Spleen (tissue), 11 donors: ENCODE measurements around the gene STAU1. TPM values are rescaled to one million over a fixed set of nuclear protein-coding genes. Genes with fewer than 3 reads are reported as not detected.

Experiments
- DNase-seq: peaks from one replicate; pipeline ENCODE4 v3.0.0-alpha.2; 2020
- H3K27ac ChIP-seq, 8 donors: fragments of 200-600 bp; sonication (generic) in 7 of 8; 1 replicate in 4 of 8; 2 replicates in 4 of 8; pipeline versions ENCODE4 v1.5.0 to v1.8.0; 2016 to 2021; ENCODE audit warnings: inconsistent platforms in 4 of 8, mild to moderate bottlenecking in 4 of 8, moderate library complexity in 1 of 8
- H3K27me3 ChIP-seq, 7 donors: fragments of 200-600 bp; sonication (generic) in 6 of 7; replicated peaks in 1 of 7; 1 replicate in 4 of 7; 2 replicates in 3 of 7; pipeline versions ENCODE4 v1.5.0 to v1.8.0; 2016 to 2021; ENCODE audit warnings: inconsistent platforms in 3 of 7, mild to moderate bottlenecking in 1 of 7
- H3K36me3 ChIP-seq, 6 donors: fragments of 200-600 bp; sonication (generic) in 5 of 6; 1 replicate in 4 of 6; 2 replicates in 2 of 6; pipeline versions ENCODE4 v1.5.0 to v1.8.0; 2016 to 2021; ENCODE audit warnings: inconsistent platforms in 2 of 6
- H3K4me1 ChIP-seq, 6 donors: fragments of 200-600 bp; sonication (generic) in 5 of 6; 1 replicate in 3 of 6; 2 replicates in 3 of 6; pipeline versions ENCODE4 v1.5.0 to v1.8.0; 2016 to 2021; ENCODE audit warnings: inconsistent platforms in 3 of 6
- H3K4me3 ChIP-seq, 8 donors: fragments of 200-600 bp; sonication (generic) in 7 of 8; 1 replicate in 4 of 8; 2 replicates in 4 of 8; pipeline versions ENCODE4 v1.5.0 to v1.8.0; 2016 to 2021; ENCODE audit warnings: inconsistent platforms in 4 of 8, mild to moderate bottlenecking in 4 of 8, moderate library complexity in 2 of 8
- H3K9me3 ChIP-seq, 8 donors: fragments of 200-600 bp; sonication (generic) in 7 of 8; 1 replicate in 4 of 8; 2 replicates in 4 of 8; pipeline versions ENCODE4 v1.5.0 to v1.8.0; 2016 to 2021; ENCODE audit warnings: inconsistent platforms in 4 of 8
- POLR2A ChIP-seq, 3 donors: fragments of 450-650 bp; IDR thresholded peaks; one replicate each; pipeline ENCODE4 v1.5.1; 2017; ENCODE audit warnings: antibody characterized with exemption in 3 of 3, mild to moderate bottlenecking in 1 of 3
- POLR2AphosphoS5 ChIP-seq, 3 donors: sonication (generic); formaldehyde crosslinking; IDR thresholded peaks; one replicate each; pipeline ENCODE4 v1.5.1; 2017; ENCODE audit warnings: antibody characterized with exemption in 3 of 3
- WGBS, 5 donors: extraction: QIAGEN DNeasy Blood & Tissue Kit in 3 of 5; methylation state at CpG; one replicate each; pipeline versions ENCODE4 v1.1.5 to v1.1.7; 2013 to 2018; 5-methylcytosine and 5-hydroxymethylcytosine counted together
- intact Hi-C: fragments of 100-400 bp; cut with DNase I; formaldehyde crosslinking; loops from one replicate; pipeline ENCODE4 v1.15.0; 2023; ENCODE audit warnings: low total_unique reads
- polyA plus RNA-seq, 3 donors: library from polyadenylated mRNA; stranded (reverse); fragments of 200-250 nt; gene quantifications; one replicate each; pipeline ENCODE4 v1.2.1, GENCODE V29; 2013
- total RNA-seq, 7 donors: library from RNA; depleted of rRNA in 3 of 7; stranded (reverse); fragments of >200 nt in 3 of 7; fragmentation: NEBNext Ultra II Directional in 4 of 7; extraction: Animal tissue kit (Norgen Biotek cat#: 25700) in 4 of 7; gene quantifications; one replicate each; pipeline versions ENCODE4 v1.1.0 to v1.2.1, GENCODE V29; 2016 to 2021
- TF ChIP-seq, protein P1 (sequence below), 11 experiments: fragments of 200-600 bp in 7 of 11; fragments of 450-650 bp in 4 of 11; sonication (generic) in 4 of 11; IDR thresholded peaks in 8 of 11; conservative IDR thresholded peaks in 3 of 11; 1 replicate in 7 of 11; 2 replicates in 4 of 11; pipeline versions ENCODE4 v1.4.0 to v1.8.0; 2016 to 2021; ENCODE audit warnings: antibody characterized with exemption in 11 of 11, inconsistent platforms in 4 of 11, mild to moderate bottlenecking in 1 of 11
- donor health status: healthy with polysubstance abuse.
- donor health status: DM: no; HTN: no; CAD: no; lungs with moderate emphysema.
- donor health status: DM: no; HTN: no; CAD: no.
- donor health status: Bipolar disorder and iron deficiency.
- donor health status: healthy.
- donor health status: DM: no; HTN: no; CAD: no.
- donor health status: DM: yes; HTN: yes; CAD: no.

The STAU1 gene
- total and polyA plus RNA-seq, 10 donors = 18.5 to 76.9 (median 59.5) TPM

DNA sequence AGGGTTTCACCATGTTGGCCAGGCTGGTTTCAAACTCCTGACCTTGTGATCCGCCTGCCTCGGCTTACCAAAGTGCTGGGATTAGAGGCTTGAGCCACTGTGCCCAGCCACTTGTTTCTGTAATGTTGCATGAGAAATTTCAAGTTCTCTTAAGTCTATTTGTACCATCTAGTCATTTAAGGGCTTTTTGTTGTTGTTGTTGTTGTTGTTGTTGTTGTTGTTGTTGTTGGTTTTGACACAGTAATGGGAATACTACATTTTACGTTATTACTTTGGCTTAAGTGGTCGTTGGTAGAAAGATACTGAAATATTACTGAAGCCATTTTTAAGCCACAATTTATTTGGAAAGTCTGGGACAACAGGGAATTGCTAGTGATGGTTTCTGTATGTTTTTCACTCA lies 90.0 kb downstream of the STAU1 start:
- Histone ChIP-seq H3K9me3 (no peaks in the 10 kb centered on the region), H3K27me3 (no peaks in the 10 kb centered on the region), H3K36me3 (peaks cover 0 to 94% (median 57%) of the 10 kb centered on the region in 6 donors), H3K4me1 (peaks cover 0 to 35% (median 12%) of the 10 kb centered on the region in 6 donors), H3K27ac (no peak overlapping the region), H3K4me3 (no peak overlapping the region)
- WGBS, 5 donors = 93 to 96% (median 95%) methylated on average over 4 of the region's 4 CpGs
- intact Hi-C loops = no loop called here
- no peak for TF ChIP-seq POLR2A (IDR thresholded peaks at IDR 0.05)
- TF ChIP-seq POLR2AphosphoS5 (IDR thresholded peaks at IDR 0.05) = no peak
- TF ChIP-seq, protein P1, sequence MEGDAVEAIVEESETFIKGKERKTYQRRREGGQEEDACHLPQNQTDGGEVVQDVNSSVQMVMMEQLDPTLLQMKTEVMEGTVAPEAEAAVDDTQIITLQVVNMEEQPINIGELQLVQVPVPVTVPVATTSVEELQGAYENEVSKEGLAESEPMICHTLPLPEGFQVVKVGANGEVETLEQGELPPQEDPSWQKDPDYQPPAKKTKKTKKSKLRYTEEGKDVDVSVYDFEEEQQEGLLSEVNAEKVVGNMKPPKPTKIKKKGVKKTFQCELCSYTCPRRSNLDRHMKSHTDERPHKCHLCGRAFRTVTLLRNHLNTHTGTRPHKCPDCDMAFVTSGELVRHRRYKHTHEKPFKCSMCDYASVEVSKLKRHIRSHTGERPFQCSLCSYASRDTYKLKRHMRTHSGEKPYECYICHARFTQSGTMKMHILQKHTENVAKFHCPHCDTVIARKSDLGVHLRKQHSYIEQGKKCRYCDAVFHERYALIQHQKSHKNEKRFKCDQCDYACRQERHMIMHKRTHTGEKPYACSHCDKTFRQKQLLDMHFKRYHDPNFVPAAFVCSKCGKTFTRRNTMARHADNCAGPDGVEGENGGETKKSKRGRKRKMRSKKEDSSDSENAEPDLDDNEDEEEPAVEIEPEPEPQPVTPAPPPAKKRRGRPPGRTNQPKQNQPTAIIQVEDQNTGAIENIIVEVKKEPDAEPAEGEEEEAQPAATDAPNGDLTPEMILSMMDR (IDR thresholded peaks at IDR 0.05 in 8 of 11, conservative IDR thresholded peaks at IDR 0.05 in 3 of 11) = no peak
- DNase-seq = no peak

DNA sequence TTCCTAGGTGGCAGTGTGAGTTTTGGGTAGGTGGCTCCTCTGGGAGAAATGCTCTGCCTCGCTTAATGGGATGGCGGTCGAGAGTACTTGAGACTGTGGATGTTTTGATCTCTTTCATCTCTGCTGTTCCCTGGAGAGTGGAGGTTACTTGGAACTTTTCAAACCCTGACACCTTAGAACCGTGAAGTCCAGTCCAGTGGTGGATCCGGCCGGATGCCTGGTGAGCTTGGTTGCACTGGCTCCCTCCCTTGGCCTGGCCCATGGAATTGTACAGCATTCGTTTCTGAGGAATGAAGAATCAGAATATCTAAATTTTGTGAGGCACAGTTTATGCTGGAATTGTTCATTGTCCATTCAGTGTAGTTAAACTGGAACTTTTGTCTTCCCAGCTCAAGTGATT lies 91.0 kb downstream of the STAU1 start:
- no peaks in the 10 kb centered on the region for H3K27me3 ChIP-seq
- peaks cover 0 to 94% (median 54%) of the 10 kb centered on the region in 6 donors for H3K36me3 ChIP-seq
- intact Hi-C loops = no loop called here
- no peak overlapping the region for H3K27ac ChIP-seq
- no peak for TF ChIP-seq POLR2A (IDR thresholded peaks at IDR 0.05)
- no peak for TF ChIP-seq POLR2AphosphoS5 (IDR thresholded peaks at IDR 0.05)
- TF ChIP-seq, protein P1 (IDR thresholded peaks at IDR 0.05 in 8 of 11, conservative IDR thresholded peaks at IDR 0.05 in 3 of 11) = no peak
- DNase-seq = no peak
- no peaks in the 10 kb centered on the region for H3K9me3 ChIP-seq
- 93 to 98% (median 97%) methylated on average over 7 of the region's 7 CpGs for WGBS, 5 donors
- H3K4me3 ChIP-seq = no peak overlapping the region
- peaks cover 0 to 35% (median 12%) of the 10 kb centered on the region in 6 donors for H3K4me1 ChIP-seq

DNA sequence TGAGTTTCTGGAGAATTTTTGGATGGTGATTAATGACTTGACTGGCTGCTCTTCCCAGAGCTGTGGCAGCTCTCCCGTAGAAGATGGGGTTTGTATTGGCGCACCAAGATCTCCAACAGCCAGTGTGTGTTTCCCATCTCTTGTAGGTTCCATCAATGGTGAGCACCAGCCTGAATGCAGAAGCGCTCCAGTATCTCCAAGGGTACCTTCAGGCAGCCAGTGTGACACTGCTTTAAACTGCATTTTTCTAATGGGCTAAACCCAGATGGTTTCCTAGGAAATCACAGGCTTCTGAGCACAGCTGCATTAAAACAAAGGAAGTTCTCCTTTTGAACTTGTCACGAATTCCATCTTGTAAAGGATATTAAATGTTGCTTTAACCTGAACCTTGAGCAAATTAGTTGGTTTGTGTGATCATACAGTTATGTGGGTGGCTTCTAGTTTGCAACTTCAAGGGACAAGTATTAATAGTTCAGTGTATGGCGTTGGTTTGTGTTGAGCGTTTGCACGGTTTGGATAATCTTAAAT lies 91.9 kb downstream of the STAU1 start:
- peaks cover 2 to 94% (median 58%) of the 10 kb centered on the region in 6 donors for H3K36me3 ChIP-seq
- no peaks in the 10 kb centered on the region for H3K27me3 ChIP-seq
- peaks cover 0 to 29% (median 10%) of the 10 kb centered on the region in 6 donors for H3K4me1 ChIP-seq
- intact Hi-C loops = no loop called here
- TF ChIP-seq POLR2A (IDR thresholded peaks at IDR 0.05) (no peak), POLR2AphosphoS5 (IDR thresholded peaks at IDR 0.05) (no peak)
- TF ChIP-seq, protein P1 (IDR thresholded peaks at IDR 0.05 in 8 of 11, conservative IDR thresholded peaks at IDR 0.05 in 3 of 11) = no peak
- H3K27ac ChIP-seq = no peak overlapping the region
- H3K4me3 ChIP-seq = no peak overlapping the region
- 89 to 95% (median 91%) methylated on average over 7 of the region's 7 CpGs for WGBS, 5 donors
- no peaks in the 10 kb centered on the region for H3K9me3 ChIP-seq
- DNase-seq = no peak

DNA sequence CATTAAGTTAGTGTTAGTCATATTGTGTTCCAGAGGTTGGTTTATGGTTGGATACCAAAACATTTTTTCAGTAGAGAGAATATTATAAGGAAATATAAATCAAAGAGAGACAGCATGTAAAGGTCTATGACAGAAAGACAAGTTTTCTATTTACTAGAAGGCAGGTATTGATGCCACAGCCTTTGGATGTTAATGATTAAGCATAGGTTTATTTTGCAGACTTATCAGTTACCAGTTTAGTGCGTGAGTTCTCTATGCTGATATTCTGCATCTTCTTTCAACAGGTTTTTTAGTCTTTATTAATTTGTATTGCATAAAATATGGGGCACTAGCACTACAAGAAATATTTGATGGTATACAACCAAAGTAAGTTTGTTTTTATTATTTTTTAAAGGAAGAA lies 96.4 kb downstream of the STAU1 start:
- Histone ChIP-seq H3K4me3 (no peak overlapping the region), H3K36me3 (peaks cover 4 to 100% (median 90%) of the 10 kb centered on the region in 6 donors), H3K27me3 (no peaks in the 10 kb centered on the region), H3K27ac (no peak overlapping the region), H3K9me3 (no peaks in the 10 kb centered on the region), H3K4me1 (no peaks in the 10 kb centered on the region)
- no peak for DNase-seq
- TF ChIP-seq POLR2AphosphoS5 (IDR thresholded peaks at IDR 0.05) = no peak
- no peak for TF ChIP-seq POLR2A (IDR thresholded peaks at IDR 0.05)
- TF ChIP-seq, protein P1 (IDR thresholded peaks at IDR 0.05 in 8 of 11, conservative IDR thresholded peaks at IDR 0.05 in 3 of 11) = no peak
- intact Hi-C loops = no loop called here
- 95 to 100% (median 98%) methylated on average over 1 of the region's 1 CpG for WGBS, 5 donors
